Glutamatergic neuron (in vitro differentiated cells): Measurements from ENCODE around the gene MAN2A1. TPM values are rescaled to one million over a fixed set of nuclear protein-coding genes. Genes with fewer than 3 reads are reported as not detected.
A peak's percentile ranks its signal among the peaks of the same experiment; 100 is the strongest.

ENCODE experiments used
- DNase-seq: peaks from one replicate; pipeline ENCODE4 v3.0.0; 2022
- H3K27ac Mint-ChIP-seq: one replicate; pipeline ENCODE4 v1.8.0; 2020; ENCODE audit warnings: mild to moderate bottlenecking, mixed read lengths, inconsistent platforms; ENCODE audit not compliant: unreplicated experiment
- H3K27me3 Mint-ChIP-seq: one replicate; pipeline ENCODE4 v1.8.0; 2020; ENCODE audit warnings: mild to moderate bottlenecking, moderate library complexity, mixed read lengths, inconsistent platforms; ENCODE audit not compliant: unreplicated experiment
- H3K36me3 Mint-ChIP-seq: one replicate; pipeline ENCODE4 v1.8.0; 2020; ENCODE audit warnings: mild to moderate bottlenecking, mixed read lengths, inconsistent platforms; ENCODE audit not compliant: unreplicated experiment
- H3K4me1 Mint-ChIP-seq: one replicate; pipeline ENCODE4 v1.8.0; 2020; ENCODE audit warnings: mild to moderate bottlenecking, low read depth, mixed read lengths, inconsistent platforms; ENCODE audit not compliant: unreplicated experiment
- H3K4me3 Mint-ChIP-seq: one replicate; pipeline ENCODE4 v1.8.0; 2020; ENCODE audit warnings: mild to moderate bottlenecking, mixed read lengths, inconsistent platforms; ENCODE audit not compliant: unreplicated experiment
- H3K9me3 Mint-ChIP-seq: one replicate; pipeline ENCODE4 v1.8.0; 2020; ENCODE audit warnings: mild to moderate bottlenecking, moderate library complexity, mixed read lengths, inconsistent platforms; ENCODE audit not compliant: unreplicated experiment
- CTCF ChIP-seq: fragments of 200-600 bp; sonication (generic); IDR thresholded peaks from one replicate; pipeline ENCODE4 v1.5.0; 2021; ENCODE audit not compliant: partially characterized antibody, unreplicated experiment
- total RNA-seq: library from RNA; stranded (reverse); fragmentation: NEBNext Ultra II Directional; extraction: Animal tissue kit (Norgen Biotek cat#: 25700); gene quantifications from one replicate; pipeline ENCODE4 v1.2.1, GENCODE V29; 2021; ENCODE audit not compliant: unreplicated experiment

MAN2A1 gene
- total RNA-seq, 1 donor from 2014 or later: 90.8 TPM

GRCh38 chr5:109788596-109788995 lies 98.9 kb downstream of the MAN2A1 start:
- H3K9me3 Mint-ChIP-seq: peaks cover 2% of the 10 kb centered on the region

GRCh38 chr5:109792613-109793012 lies 102.9 kb downstream of the MAN2A1 start:
- Mint-ChIP-seq H3K9me3 (peaks cover 4% of the 10 kb centered on the region), H3K4me3 (no peak overlapping the region), H3K4me1 (no peaks in the 10 kb centered on the region), H3K36me3 (peaks cover 7% of the 10 kb centered on the region), H3K27me3 (no peaks in the 10 kb centered on the region), H3K27ac (no peak overlapping the region)
- no peak for TF ChIP-seq CTCF
- DNase-seq: no peak

More at GRCh38 chr5:109788596-109788995, 98.9 kb downstream of the MAN2A1 start:
- Mint-ChIP-seq H3K36me3 (peaks cover 7% of the 10 kb centered on the region), H3K27ac (no peak overlapping the region), H3K4me1 (no peaks in the 10 kb centered on the region), H3K4me3 (no peak overlapping the region), H3K27me3 (peaks cover 2% of the 10 kb centered on the region)
- no peak for TF ChIP-seq CTCF
- no peak for DNase-seq

- peaks cover 10% of the 10 kb centered on the region for H3K4me1 Mint-ChIP-seq
- DNase-seq: no peak
- H3K9me3 Mint-ChIP-seq: peaks cover 7% of the 10 kb centered on the region
- H3K27ac Mint-ChIP-seq: no peak overlapping the region
- no peak overlapping the region for H3K4me3 Mint-ChIP-seq
- no peaks in the 10 kb centered on the region for H3K36me3 Mint-ChIP-seq
- no peaks in the 10 kb centered on the region for H3K27me3 Mint-ChIP-seq
- TF ChIP-seq CTCF: no peak
These were observed 114.1 kb downstream of the MAN2A1 start for GRCh38 chr5:109803854-109804253.

GRCh38 chr5:109805472-109805871 lies 115.7 kb downstream of the MAN2A1 start:
- H3K36me3 Mint-ChIP-seq: no peaks in the 10 kb centered on the region
- H3K4me1 Mint-ChIP-seq: peaks cover 12% of the 10 kb centered on the region
- TF ChIP-seq CTCF: no peak
- no peak overlapping the region for H3K27ac Mint-ChIP-seq
- peaks cover 2% of the 10 kb centered on the region for H3K9me3 Mint-ChIP-seq
- H3K4me3 Mint-ChIP-seq: no peak overlapping the region
- H3K27me3 Mint-ChIP-seq: no peaks in the 10 kb centered on the region
- no peak for DNase-seq

GRCh38 chr5:109805883-109806282 lies 116.2 kb downstream of the MAN2A1 start:
- peaks cover 12% of the 10 kb centered on the region for H3K4me1 Mint-ChIP-seq
- H3K36me3 Mint-ChIP-seq: no peaks in the 10 kb centered on the region
- TF ChIP-seq CTCF: no peak
- H3K27me3 Mint-ChIP-seq: no peaks in the 10 kb centered on the region
- peak; percentile 19 for DNase-seq
- no peak overlapping the region for H3K27ac Mint-ChIP-seq
- peaks cover 2% of the 10 kb centered on the region for H3K9me3 Mint-ChIP-seq
- H3K4me3 Mint-ChIP-seq: no peak overlapping the region
